Activated CD8-positive, alpha-beta memory T cell treated with anti-CD3 and anti-CD28 coated beads for 1 hour (primary cell): ENCODE measurements around the gene PLN.

Experiments
- DNase-seq, 2 donors: peaks; one replicate each; pipeline ENCODE4 v3.0.0-alpha.2; 2020; ENCODE audit warnings: low read depth in 1 of 2; ENCODE audit errors: extremely low read depth in 1 of 2

PLN gene

DNA sequence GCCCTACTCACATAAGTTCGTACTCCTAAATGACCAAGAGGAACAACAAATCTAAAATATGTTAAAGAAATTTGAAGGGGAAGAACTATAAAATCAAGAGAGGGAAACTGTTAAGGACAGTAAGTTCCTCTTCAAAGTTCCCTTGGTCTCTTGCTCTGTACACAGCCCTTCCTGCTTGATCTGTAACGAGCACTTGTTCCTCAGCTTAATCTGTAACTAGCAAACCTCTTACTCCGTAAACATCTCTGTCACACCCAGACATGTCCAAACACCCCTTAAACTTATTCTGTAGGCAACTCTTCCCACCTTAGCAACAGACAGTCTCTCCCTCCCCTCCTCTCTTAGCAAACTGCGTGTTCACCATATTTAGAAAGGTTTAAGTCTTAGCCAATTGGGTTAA is 29.9 kb downstream of the PLN start:
- no peak for DNase-seq

DNA sequence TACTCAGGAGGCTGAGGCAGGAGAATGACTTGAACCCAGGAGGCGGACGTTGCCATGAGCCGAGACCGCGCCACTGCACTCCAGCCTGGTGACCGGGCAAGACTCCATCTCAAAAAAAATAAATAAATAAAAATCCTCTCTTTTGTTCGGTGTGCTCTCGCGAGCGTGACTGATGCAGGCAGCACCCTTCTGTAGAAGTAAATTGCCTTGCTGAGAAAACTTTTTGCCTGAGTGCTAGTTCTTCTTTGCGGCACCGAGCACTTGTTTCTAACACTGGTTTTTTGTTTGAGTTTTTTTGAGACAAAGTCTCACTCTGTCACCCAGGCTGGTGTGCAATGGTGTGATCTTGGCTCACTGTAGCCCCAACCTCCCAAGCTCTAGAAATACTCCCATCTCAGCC is 30.5 kb downstream of the PLN start:
- no peak for DNase-seq

DNA sequence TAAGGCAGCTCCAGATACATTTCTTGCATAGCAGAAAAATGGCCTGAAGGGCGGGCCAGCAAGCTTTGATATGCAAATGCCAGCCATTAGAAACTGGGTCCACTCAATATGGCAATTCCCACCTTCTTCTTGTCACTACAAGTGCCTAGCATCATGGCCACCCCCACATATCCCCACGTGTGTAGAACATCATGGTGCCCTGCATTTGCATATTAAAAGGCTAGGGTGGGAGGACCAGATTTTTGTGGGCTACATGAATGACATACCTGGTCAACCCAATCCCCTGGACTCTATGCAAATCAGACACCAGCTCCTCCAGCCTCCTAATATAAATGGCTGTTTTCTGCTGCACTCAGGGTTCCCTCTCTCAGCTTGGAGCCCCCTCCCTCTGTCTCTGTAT is 31.7 kb downstream of the PLN start:
- no peak for DNase-seq

DNA sequence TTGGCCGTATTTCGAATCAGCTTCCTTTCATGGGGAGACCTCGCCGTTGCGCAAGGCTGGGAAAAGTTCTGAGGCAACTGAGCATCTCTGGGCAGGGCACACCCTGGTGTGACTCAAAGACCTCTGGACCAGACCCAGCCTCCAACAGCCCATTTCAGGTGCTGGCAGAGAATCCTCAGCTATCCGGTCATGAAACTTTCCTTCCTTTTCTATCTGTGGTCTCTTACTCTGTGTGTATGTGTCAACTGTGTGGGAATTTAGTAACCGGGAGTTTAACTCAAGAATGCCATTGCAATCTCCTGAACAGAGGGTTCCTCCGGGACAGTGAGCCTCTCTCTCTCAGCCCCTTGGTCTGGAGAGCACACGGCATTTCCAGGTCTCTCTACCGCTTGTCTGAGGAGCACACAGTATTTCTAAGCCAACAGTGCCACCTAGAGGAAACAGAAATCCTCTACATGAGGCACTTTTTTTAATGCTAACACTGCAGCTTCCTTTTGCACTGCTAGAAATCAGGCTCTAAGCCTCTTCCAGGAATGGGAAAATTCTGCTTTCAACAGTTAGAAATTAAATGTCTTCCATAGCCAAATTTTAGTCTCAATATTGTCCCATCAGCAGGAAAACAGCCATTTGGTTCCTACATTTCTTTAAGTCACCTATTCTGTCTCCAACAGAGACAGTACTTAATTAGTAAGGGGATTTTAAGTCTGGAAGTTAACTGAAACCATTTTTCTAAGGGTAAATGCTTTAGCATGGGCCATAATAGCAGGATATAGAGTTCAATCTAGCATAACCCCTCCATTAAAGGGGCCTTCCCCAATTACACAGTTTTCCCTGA is 32.7 kb downstream of the PLN start:
- DNase-seq = no peak

DNA sequence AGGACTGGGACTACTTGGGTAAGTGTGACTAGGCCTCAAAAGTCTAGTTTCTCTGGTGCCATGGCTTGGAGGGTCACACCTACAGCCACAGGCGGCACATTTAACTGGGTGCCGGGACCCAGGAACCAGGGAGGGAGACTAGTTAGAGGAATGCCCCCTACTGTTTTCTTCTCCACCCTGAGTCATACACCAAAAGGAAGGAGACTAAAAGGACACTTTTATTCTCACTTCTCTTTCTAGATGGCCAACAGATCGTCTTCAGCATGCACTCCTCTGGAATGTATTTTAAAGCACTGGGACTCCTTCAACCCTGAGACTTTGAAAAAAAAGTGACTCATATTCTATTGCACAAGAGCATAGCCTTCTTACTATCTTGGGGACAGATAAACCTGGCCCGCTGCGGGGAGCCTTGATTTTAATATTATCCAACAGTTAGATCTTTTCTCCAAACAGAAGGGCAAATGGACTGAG is 33.4 kb downstream of the PLN start:
- DNase-seq = no peak

DNA sequence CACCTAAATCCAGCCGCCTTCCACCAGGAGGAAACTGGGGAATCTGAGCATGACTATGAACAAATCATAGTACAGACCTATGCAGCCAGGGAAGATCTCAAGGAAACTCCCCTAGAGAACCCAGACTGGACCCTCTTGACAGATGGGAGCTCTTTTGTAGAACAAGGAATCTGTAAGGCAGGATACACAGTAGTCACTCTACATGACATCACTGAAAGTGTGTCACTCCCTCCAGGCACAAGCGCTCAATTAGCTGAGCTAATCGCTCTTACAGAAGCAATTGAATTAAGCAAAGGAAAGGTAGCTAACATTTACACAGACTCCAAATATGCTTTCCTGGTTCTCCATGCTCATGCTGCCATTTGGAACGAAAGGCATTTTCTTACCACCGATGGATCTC is 36.8 kb downstream of the PLN start:
- DNase-seq = no peak

GRCh38 chr6:118586746-118587485 is 38.8 kb downstream of the PLN start:
- DNase-seq = no peak

DNA sequence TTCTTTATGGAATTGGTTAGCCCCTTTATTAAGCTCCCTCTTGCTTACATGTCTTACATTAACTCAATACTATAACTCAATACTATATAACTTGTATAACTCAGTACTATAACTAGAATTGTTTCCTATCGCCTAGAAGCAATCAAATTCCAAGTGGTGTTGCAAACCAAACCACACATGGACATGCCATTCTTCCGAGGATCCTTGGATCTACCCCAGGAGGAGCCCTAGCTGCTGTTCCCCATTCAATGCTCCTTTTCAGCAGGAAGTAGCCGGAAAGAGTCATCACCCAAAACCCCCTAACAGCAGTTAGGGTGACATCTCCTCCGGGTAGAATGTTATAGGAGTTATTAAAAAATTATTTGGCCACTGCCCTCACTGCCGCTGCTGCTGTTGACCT is 40.5 kb downstream of the PLN start:
- DNase-seq = no peak

GRCh38 chr6:118589186-118589585 is 41.1 kb downstream of the PLN start:
- no peak for DNase-seq

DNA sequence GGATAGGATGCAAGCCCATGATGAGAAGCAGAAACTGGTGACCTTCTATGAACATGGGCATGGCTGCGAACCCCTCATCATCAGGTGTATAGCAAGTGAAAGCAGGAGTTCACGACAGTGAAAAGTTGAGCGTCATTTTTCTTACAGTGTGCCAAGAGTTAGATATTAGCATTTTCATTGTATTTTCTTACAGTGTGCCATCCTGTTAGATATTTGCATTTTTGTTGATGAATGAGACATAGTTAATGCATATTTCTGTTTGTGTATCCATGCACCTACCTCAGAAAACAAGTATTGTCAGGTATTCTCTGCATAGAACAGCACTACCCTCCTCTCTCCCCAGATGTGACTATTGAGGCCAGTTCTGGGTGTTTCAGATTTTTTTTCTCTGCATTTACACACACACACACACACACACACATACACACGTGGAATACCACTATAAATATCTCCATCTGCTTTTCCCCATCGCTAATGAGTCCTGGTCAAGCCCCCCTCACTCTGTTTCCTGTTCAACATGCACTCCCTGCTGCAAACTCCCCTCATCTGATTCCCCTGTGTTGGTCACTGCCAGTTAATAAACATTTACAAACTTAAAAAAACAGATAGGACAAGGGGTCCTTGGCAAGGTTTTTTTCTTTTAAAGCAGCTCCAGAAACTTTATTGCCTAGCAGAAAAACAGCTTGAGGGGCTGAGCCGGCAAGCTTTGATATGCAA is 41.7 kb downstream of the PLN start:
- DNase-seq = no peak

GRCh38 chr6:118591897-118592296 is 43.8 kb downstream of the PLN start:
- no peak for DNase-seq

GRCh38 chr6:118594877-118595276 is 46.8 kb downstream of the PLN start:
- no peak for DNase-seq

DNA sequence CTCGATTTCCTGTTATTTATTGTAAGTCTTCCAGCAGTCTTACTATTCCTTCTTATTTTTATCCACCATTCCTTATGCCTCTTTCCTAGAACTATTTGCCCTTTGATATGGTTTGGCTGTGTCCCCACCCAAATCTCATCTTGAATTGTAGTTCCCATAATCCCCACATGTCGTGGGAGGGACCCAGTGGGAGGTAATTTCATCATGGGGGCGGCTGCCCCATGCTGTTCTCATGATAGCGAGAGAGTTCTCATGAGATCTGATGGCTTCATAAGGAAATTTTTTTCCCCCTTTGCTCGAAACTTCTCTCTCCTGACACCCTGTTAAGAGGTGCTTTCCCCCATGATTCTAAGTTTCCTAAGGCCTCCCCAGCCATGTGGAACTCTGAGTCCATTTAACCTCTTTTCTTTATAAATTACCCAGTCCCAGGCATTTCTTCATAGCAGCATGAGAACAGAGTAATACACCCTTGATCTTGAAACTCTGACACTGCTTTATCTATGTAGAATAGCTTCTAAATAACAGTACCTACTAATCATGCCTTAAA is 48.8 kb downstream of the PLN start:
- no peak for DNase-seq

DNA sequence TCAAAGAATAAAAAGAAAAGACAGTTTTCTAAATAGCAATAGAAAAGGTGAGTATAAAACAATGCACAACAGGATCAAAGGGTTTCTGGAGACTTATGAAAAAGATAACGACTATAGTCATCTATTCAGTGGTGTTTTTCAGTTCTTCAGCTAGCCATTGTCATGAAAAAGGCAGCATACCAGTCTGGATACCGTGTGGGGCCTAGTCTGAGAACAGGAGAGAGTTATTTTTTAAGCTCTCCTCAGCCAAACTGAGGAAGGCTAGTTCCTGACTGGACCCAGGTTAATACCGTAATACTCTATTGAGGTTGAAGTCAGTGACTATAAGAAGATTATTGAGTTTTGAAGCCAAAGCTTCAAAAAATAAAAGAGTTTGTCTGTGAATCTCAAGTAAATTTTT is 49.5 kb downstream of the PLN start:
- no peak for DNase-seq

- no peak for DNase-seq
Observed at GRCh38 chr6:118598324-118598723, 50.2 kb downstream of the PLN start.

DNA sequence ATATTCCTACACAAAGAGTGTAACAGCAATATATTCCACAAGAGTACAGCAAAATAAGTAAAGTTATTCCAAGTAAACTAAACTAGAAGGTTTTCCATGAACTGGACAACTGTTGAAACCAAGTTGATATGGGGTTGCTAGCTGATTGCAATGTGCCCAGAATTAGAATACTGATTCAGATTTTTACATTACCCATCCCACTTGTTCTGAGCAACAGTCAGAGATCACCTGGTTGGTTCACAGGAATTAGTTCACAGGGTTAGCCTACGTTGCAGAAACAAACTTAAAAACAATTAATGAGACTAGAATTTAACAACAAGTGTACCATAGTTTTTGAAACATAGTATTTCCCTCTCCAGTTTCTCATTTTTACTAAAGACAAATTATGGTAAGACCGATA is 54.2 kb downstream of the PLN start:
- no peak for DNase-seq

- no peak for DNase-seq
Observed at GRCh38 chr6:118603372-118603771, 55.3 kb downstream of the PLN start.

GRCh38 chr6:118606268-118606667 is 58.2 kb downstream of the PLN start:
- DNase-seq = no peak

- DNase-seq = no peak
Observed at GRCh38 chr6:118606858-118607257, 58.8 kb downstream of the PLN start.
